DND-41 (cell line): Measurements from ENCODE around the gene POMGNT1.

ENCODE experiments used
- ATAC-seq: fragments of 200-7000 bp; cut with Tn5 transposase; 3 replicates; pipeline ENCODE4 v1.9.1; 2021; ENCODE audit warnings: low read depth; ENCODE audit not compliant: insufficient read depth
- DNase-seq: peaks from one replicate; pipeline ENCODE4 v3.0.0-alpha.2; 2020
- H2AFZ ChIP-seq: 2 replicates; pipeline ENCODE4 v1.6.0; 2012; ENCODE audit warnings: low read depth, low read length
- H3K27ac ChIP-seq: 2 replicates; pipeline ENCODE4 v1.5.1; 2012; ENCODE audit warnings: low read length, inconsistent platforms
- H3K27me3 ChIP-seq: fragments of 200-600 bp; sonication (generic); 2 replicates; pipeline ENCODE4 v1.6.0; 2012; ENCODE audit warnings: low read length, mild to moderate bottlenecking, inconsistent platforms; ENCODE audit not compliant: insufficient read depth, poor library complexity
- H3K36me3 ChIP-seq: 2 replicates; pipeline ENCODE4 v1.5.1; 2012; ENCODE audit warnings: low read length, inconsistent platforms; ENCODE audit not compliant: insufficient read depth
- H3K4me1 ChIP-seq: 2 replicates; pipeline ENCODE4 v1.5.1; 2012; ENCODE audit warnings: mild to moderate bottlenecking, low read length; ENCODE audit not compliant: insufficient read depth
- H3K4me2 ChIP-seq: 2 replicates; pipeline ENCODE4 v1.6.0; 2012; ENCODE audit warnings: mild to moderate bottlenecking, moderate library complexity, low read length, inconsistent platforms; ENCODE audit not compliant: insufficient read depth
- H3K4me3 ChIP-seq, 2 experiments: fragments of 200-600 bp in 1 of 2; shearing (Covaris generic) in 1 of 2; 2 replicates each; pipeline ENCODE4 v1.5.1; 2012 to 2016; ENCODE audit warnings: inconsistent platforms in 2 of 2, low read length in 2 of 2, mild to moderate bottlenecking in 2 of 2, low read depth in 1 of 2, moderate library complexity in 1 of 2
- H3K79me2 ChIP-seq: 2 replicates; pipeline ENCODE4 v1.6.0; 2012; ENCODE audit warnings: low read length, inconsistent platforms; ENCODE audit not compliant: insufficient read depth
- H3K9ac ChIP-seq: 2 replicates; pipeline ENCODE4 v1.6.0; 2012; ENCODE audit warnings: low read depth, mild to moderate bottlenecking, inconsistent platforms, low read length, moderate library complexity
- H3K9me3 ChIP-seq: 2 replicates; pipeline ENCODE4 v1.5.1; 2012; ENCODE audit warnings: low read length, moderate library complexity, mild to moderate bottlenecking, inconsistent platforms; ENCODE audit not compliant: insufficient read depth, severe bottlenecking
- H4K20me1 ChIP-seq: 2 replicates; pipeline ENCODE4 v1.6.0; 2012; ENCODE audit warnings: low read length; ENCODE audit not compliant: insufficient read depth
- EZH2 ChIP-seq: IDR thresholded peaks from 3 replicates; pipeline ENCODE4 v1.6.1; 2012; ENCODE audit warnings: borderline replicate concordance, low read depth, mild to moderate bottlenecking, moderate library complexity, low read length, inconsistent platforms; ENCODE audit not compliant: severe bottlenecking
- TF ChIP-seq, protein P1 (sequence below): IDR thresholded peaks from 2 replicates; pipeline ENCODE4 v1.5.1; 2012; ENCODE audit warnings: borderline replicate concordance, low read length, moderate library complexity, mild to moderate bottlenecking; ENCODE audit not compliant: poor library complexity, severe bottlenecking; ENCODE audit errors: extremely low read depth

The POMGNT1 gene

DNA sequence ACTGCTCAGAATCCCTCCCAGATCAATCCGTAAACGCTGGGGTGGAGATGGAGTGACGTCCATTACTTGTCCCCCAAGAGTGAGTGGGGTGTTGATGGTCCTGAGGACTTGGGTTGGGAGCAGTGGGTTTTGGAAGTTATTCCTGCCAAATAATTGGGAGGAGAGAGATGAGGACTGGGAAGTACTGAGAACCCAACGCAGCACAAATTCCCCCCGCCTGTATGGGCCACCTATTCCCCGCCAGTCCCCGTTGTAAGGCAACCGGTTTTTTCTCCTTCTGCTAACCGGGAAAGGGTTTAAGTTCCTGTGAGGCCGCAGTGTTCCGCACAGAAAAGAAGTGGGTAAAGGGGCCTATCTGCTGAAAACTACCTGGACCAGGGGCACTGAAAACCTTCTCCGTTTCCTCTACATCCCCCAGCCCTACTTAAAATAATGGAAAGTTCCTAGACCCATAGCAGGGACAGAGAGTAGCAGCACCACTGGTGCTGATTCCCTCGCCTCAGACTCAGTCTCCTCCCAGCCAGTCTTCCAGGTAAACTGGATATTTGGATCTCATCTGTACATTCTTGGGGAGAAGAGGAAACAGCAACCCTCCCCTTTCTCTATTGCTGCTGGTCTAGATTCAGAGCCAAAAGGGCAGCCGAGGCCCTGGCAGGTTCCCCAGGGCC is 5.6 kb upstream of the POMGNT1 start:
- peaks cover 24% of the 10 kb centered on the region for H3K4me1 ChIP-seq
- no peaks in the 10 kb centered on the region for H4K20me1 ChIP-seq
- DNase-seq (no peak), ATAC-seq (no peak)
- H3K4me3 ChIP-seq: peak overlapping the region; percentile 17 to 58; a peak in 3 of 4 replicates
- H3K9me3 ChIP-seq: no peaks in the 10 kb centered on the region
- H3K27ac ChIP-seq: no peak overlapping the region; the same call in 1 of the 2 replicates
- peak overlapping the region; percentile 82 for H2AFZ ChIP-seq
- H3K27me3 ChIP-seq: no peaks in the 10 kb centered on the region
- peak overlapping the region; percentile 84 for H3K4me2 ChIP-seq
- H3K9ac ChIP-seq: peak overlapping the region; percentile 55
- H3K79me2 ChIP-seq: no peaks in the 10 kb centered on the region
- TF ChIP-seq EZH2: no peak
- TF ChIP-seq, protein P1, sequence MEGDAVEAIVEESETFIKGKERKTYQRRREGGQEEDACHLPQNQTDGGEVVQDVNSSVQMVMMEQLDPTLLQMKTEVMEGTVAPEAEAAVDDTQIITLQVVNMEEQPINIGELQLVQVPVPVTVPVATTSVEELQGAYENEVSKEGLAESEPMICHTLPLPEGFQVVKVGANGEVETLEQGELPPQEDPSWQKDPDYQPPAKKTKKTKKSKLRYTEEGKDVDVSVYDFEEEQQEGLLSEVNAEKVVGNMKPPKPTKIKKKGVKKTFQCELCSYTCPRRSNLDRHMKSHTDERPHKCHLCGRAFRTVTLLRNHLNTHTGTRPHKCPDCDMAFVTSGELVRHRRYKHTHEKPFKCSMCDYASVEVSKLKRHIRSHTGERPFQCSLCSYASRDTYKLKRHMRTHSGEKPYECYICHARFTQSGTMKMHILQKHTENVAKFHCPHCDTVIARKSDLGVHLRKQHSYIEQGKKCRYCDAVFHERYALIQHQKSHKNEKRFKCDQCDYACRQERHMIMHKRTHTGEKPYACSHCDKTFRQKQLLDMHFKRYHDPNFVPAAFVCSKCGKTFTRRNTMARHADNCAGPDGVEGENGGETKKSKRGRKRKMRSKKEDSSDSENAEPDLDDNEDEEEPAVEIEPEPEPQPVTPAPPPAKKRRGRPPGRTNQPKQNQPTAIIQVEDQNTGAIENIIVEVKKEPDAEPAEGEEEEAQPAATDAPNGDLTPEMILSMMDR: no peak
- no peaks in the 10 kb centered on the region for H3K36me3 ChIP-seq

DNA sequence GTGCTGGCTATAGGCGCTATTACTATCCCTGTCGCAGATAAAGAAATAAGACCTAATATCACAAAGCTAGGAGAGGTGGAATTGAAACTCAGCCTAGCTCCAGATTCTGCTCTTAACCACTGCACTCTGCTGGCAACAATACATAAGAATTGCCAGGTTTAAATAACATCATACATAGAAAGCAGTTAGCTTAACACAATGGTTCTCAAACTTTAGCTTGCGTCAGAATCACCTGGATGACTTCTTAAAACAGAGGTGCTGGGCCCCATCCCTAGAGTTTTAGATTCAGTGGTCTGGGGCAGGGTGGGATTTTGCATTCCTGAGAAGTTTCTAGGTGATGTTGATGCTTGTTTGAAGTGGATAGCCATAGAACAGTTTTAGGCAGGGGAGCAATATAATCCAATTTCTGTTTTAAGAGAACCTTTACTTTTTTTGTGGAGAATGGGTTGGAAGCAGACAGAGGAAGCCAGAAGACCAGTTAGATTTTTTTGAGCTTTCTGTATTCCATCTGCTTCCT is 1.1 kb upstream of the POMGNT1 start:
- TF ChIP-seq EZH2: no peak
- TF ChIP-seq, protein P1: no peak
- Histone ChIP-seq H4K20me1 (no peaks in the 10 kb centered on the region), H3K36me3 (peaks cover 28% of the 10 kb centered on the region), H3K4me3 (peak overlapping the region in 1 of 2 experiments; percentile 100; a peak in 2 of 4 replicates), H3K4me1 (peaks cover 42% of the 10 kb centered on the region), H3K27me3 (no peaks in the 10 kb centered on the region), H3K27ac (no peak overlapping the region; the same call in 1 of the 2 replicates), H3K9me3 (no peaks in the 10 kb centered on the region), H3K9ac (peak overlapping the region; percentile 72), H3K4me2 (peak overlapping the region; percentile 100), H3K79me2 (peaks cover 17% of the 10 kb centered on the region), H2AFZ (peak overlapping the region; percentile 19; the same call in 1 of the 2 replicates)
- DNase-seq (no peak), ATAC-seq (no peak)

DNA sequence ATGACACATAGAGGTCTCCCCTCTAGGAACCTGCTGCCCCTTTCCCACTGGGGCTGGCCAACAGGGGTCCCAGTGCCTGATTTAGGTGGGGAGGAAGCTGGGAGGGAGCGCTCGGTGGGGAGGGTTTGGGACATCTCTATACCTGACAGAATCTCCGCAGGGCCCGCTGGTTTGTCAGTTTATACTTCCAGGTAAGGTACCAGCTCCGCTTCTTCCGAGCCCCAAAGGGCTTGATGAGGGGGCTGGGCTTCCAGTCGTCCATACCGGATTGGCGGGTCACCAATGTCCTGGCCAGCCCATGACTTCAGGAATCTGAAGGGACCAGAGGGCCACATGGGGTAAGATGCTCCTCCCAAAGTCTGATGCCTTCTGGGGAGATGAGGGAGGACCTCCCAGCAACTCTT is 672 bp downstream of the POMGNT1 start:
- peak overlapping the region; percentile 38 to 100; a peak in 3 of 4 replicates for H3K4me3 ChIP-seq
- peak overlapping the region; percentile 86 for H2AFZ ChIP-seq
- no peaks in the 10 kb centered on the region for H3K27me3 ChIP-seq
- peak overlapping the region; percentile 72 for H3K9ac ChIP-seq
- no peaks in the 10 kb centered on the region for H3K9me3 ChIP-seq
- H3K79me2 ChIP-seq: peaks cover 17% of the 10 kb centered on the region
- H4K20me1 ChIP-seq: no peaks in the 10 kb centered on the region
- ATAC-seq: peak; percentile 25; the same call in 2 of the 3 replicates
- no peak for TF ChIP-seq EZH2
- peak overlapping the region; percentile 79 for H3K27ac ChIP-seq
- peak overlapping the region; percentile 100 for H3K4me2 ChIP-seq
- H3K4me1 ChIP-seq: peaks cover 32% of the 10 kb centered on the region
- DNase-seq: no peak
- H3K36me3 ChIP-seq: peaks cover 45% of the 10 kb centered on the region

DNA sequence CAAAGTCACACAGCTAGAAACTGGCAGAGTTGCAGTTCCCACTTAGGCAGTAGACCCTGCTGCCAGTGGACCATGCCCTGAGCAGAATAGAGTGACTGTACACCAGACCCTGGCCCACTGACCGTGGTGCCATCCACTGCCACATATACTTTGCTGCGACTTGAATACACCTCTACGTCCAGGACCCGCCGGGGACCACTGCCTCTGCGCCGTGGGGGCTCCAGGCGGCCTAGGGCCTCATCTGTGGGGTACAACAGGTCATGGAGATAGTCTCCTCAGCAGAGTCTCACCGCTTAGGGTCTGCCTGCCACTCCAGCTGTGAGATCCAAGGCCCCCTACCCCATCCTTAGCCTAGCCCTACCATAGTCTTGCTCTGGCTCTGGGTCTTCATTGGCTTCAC is 1.6 kb downstream of the POMGNT1 start:
- Histone ChIP-seq H2AFZ (no peak overlapping the region), H4K20me1 (no peaks in the 10 kb centered on the region), H3K9me3 (no peaks in the 10 kb centered on the region), H3K4me2 (peak overlapping the region; percentile 100; the same call in 1 of the 2 replicates), H3K27me3 (no peaks in the 10 kb centered on the region), H3K79me2 (peaks cover 17% of the 10 kb centered on the region), H3K9ac (peak overlapping the region; percentile 72), H3K27ac (peak overlapping the region; percentile 16; the same call in 1 of the 2 replicates), H3K36me3 (peaks cover 53% of the 10 kb centered on the region), H3K4me1 (peaks cover 30% of the 10 kb centered on the region), H3K4me3 (peak overlapping the region in 1 of 2 experiments; percentile 100; a peak in 1 of 4 replicates)
- TF ChIP-seq, protein P1: no peak
- no peak for TF ChIP-seq EZH2
- DNase-seq (no peak), ATAC-seq (no peak)
